ENCODE results near the gene PCDHGA2. TPM values are rescaled to one million over a fixed set of nuclear protein-coding genes. Genes with fewer than 3 reads are reported as not detected.

The PCDHGA2 gene
- 0.10 TPM for polyA plus RNA-seq (2013, experiment 1 of 2)
- 0.15 TPM for polyA plus RNA-seq (2013, experiment 2 of 2)

GRCh38 chr5:141338538-141339306, at the start of gene PCDHGA2:
Gene PCDHGA2, plus strand, starts transcription at chr5:141338760.
- H3K4ac ChIP-seq (ENCODE audit: low read depth in 1 of 2, low read length in 2 of 2), result no peak within 1 kb of the TSS
- no peak within 1 kb of the TSS for H3K18ac ChIP-seq (ENCODE audit: low read depth in 1 of 2, low read length in 2 of 2)
- no peak within 1 kb of the TSS for H4K8ac ChIP-seq (ENCODE audit: low read length)
- H3K14ac ChIP-seq (ENCODE audit: low read length in 2 of 2), result no peak within 1 kb of the TSS
- H2BK5ac ChIP-seq (ENCODE audit: low read depth, low read length, poor library complexity, severe bottlenecking), result no peak within 1 kb of the TSS
- no peak within 1 kb of the TSS for H2BK15ac ChIP-seq (ENCODE audit: low read depth, poor library complexity, severe bottlenecking)
- no peak within 1 kb of the TSS for H3K27ac ChIP-seq (ENCODE audit: low read length, poor library complexity, severe bottlenecking)
- peak within 1 kb of the TSS in 1 of 2 experiments; percentile 66 for H3K4me3 ChIP-seq (ENCODE audit: insufficient read depth in 1 of 2, low read depth in 1 of 2, low read length in 2 of 2)
- no peaks in the 10 kb centered on the region for H3K4me1 ChIP-seq (ENCODE audit: control insufficient read depth, insufficient read depth, low read depth, low read length)
- no peak within 1 kb of the TSS for H3K23ac ChIP-seq (ENCODE audit: low read length in 2 of 2)
- peak within 1 kb of the TSS; percentile 59 for H3K9ac ChIP-seq (ENCODE audit: low read length)
- 71% methylated on average over 27 of the region's 27 CpGs for WGBS
- no peak within 1 kb of the TSS for H2AFZ ChIP-seq (ENCODE audit: low read depth, low read length)
- H3K4me2 ChIP-seq (ENCODE audit: low read length, poor library complexity, severe bottlenecking), result no peak within 1 kb of the TSS
- no peaks in the 10 kb centered on the region for H3K36me3 ChIP-seq (ENCODE audit: control insufficient read depth in 1 of 2, insufficient read depth in 2 of 2, low read depth in 1 of 2, low read length in 2 of 2)
- no peak within 1 kb of the TSS for H2AK5ac ChIP-seq (ENCODE audit: low read length, severe bottlenecking)
- no peak within 1 kb of the TSS for H2BK120ac ChIP-seq (ENCODE audit: low read depth, low read length)
- DNase-seq, result no peak
- no peaks in the 10 kb centered on the region for H3K27me3 ChIP-seq (ENCODE audit: control insufficient read depth in 1 of 2, insufficient read depth in 1 of 2, low read length in 2 of 2)
- H2BK12ac ChIP-seq (ENCODE audit: low read length in 2 of 2), result no peak within 1 kb of the TSS
- H3K9me3 ChIP-seq (ENCODE audit: control insufficient read depth, low read length), result peaks cover 67% of the 10 kb centered on the region
- no peak within 1 kb of the TSS for H4K91ac ChIP-seq (ENCODE audit: low read length)
- H3K79me1 ChIP-seq (replicated peaks; ENCODE audit: low read length, poor library complexity, severe bottlenecking), result no peaks in the 10 kb centered on the region

GRCh38 chr5:141298376-141298775, 40.2 kb upstream of the PCDHGA2 start:
- peaks cover 84% of the 10 kb centered on the region for H3K9me3 ChIP-seq (ENCODE audit: control insufficient read depth, low read length)
- H4K91ac ChIP-seq (ENCODE audit: low read length), result no peak overlapping the region
- H2BK15ac ChIP-seq (ENCODE audit: low read depth, poor library complexity, severe bottlenecking), result no peak overlapping the region
- no peak overlapping the region for H3K27ac ChIP-seq (ENCODE audit: low read length, poor library complexity, severe bottlenecking)
- H3K36me3 ChIP-seq (ENCODE audit: control insufficient read depth in 1 of 2, insufficient read depth in 2 of 2, low read depth in 1 of 2, low read length in 2 of 2), result peaks cover 2% of the 10 kb centered on the region in 2 experiments
- WGBS, result 82% methylated on average over 4 of the region's 4 CpGs
- H2BK120ac ChIP-seq (ENCODE audit: low read depth, low read length), result no peak overlapping the region
- H2BK12ac ChIP-seq (ENCODE audit: low read length in 2 of 2), result no peak overlapping the region
- H2BK5ac ChIP-seq (ENCODE audit: low read depth, low read length, poor library complexity, severe bottlenecking), result no peak overlapping the region
- no peaks in the 10 kb centered on the region for H3K4me1 ChIP-seq (ENCODE audit: control insufficient read depth, insufficient read depth, low read depth, low read length)
- H3K9ac ChIP-seq (ENCODE audit: low read length), result no peak overlapping the region
- no peaks in the 10 kb centered on the region for H3K27me3 ChIP-seq (ENCODE audit: control insufficient read depth in 1 of 2, insufficient read depth in 1 of 2, low read length in 2 of 2)
- H3K79me1 ChIP-seq (replicated peaks; ENCODE audit: low read length, poor library complexity, severe bottlenecking), result peaks cover 15% of the 10 kb centered on the region
- no peak overlapping the region for H2AFZ ChIP-seq (ENCODE audit: low read depth, low read length)
- no peak overlapping the region for H3K4me3 ChIP-seq (ENCODE audit: insufficient read depth in 1 of 2, low read depth in 1 of 2, low read length in 2 of 2)
- DNase-seq, result no peak
- no peak overlapping the region for H2AK5ac ChIP-seq (ENCODE audit: low read length, severe bottlenecking)
- no peak overlapping the region for H3K14ac ChIP-seq (ENCODE audit: low read length in 2 of 2)
- no peak overlapping the region for H3K18ac ChIP-seq (ENCODE audit: low read depth in 1 of 2, low read length in 2 of 2)
- H3K23ac ChIP-seq (ENCODE audit: low read length in 2 of 2), result no peak overlapping the region
- no peak overlapping the region for H4K8ac ChIP-seq (ENCODE audit: low read length)
- H3K4me2 ChIP-seq (ENCODE audit: low read length, poor library complexity, severe bottlenecking), result no peak overlapping the region
- H3K4ac ChIP-seq (ENCODE audit: low read depth in 1 of 2, low read length in 2 of 2), result no peak overlapping the region

- no peak for DNase-seq
- Histone ChIP-seq H3K9ac (ENCODE audit: low read length) (no peak within 1 kb of the TSS), H3K4ac (ENCODE audit: low read depth in 1 of 2, low read length in 2 of 2) (no peak within 1 kb of the TSS), H2AFZ (ENCODE audit: low read depth, low read length) (no peak within 1 kb of the TSS), H4K91ac (ENCODE audit: low read length) (peak within 1 kb of the TSS; percentile 10), H3K4me1 (ENCODE audit: control insufficient read depth, insufficient read depth, low read depth, low read length) (no peaks in the 10 kb centered on the region), H3K4me2 (ENCODE audit: low read length, poor library complexity, severe bottlenecking) (no peak within 1 kb of the TSS), H2BK12ac (ENCODE audit: low read length in 2 of 2) (no peak within 1 kb of the TSS), H3K9me3 (ENCODE audit: control insufficient read depth, low read length) (peaks cover 87% of the 10 kb centered on the region), H3K23ac (ENCODE audit: low read length in 2 of 2) (no peak within 1 kb of the TSS), H4K8ac (ENCODE audit: low read length) (no peak within 1 kb of the TSS), H3K36me3 (ENCODE audit: control insufficient read depth in 1 of 2, insufficient read depth in 2 of 2, low read depth in 1 of 2, low read length in 2 of 2) (peaks cover 0 to 11% of the 10 kb centered on the region in 2 experiments), H3K79me1 (replicated peaks; ENCODE audit: low read length, poor library complexity, severe bottlenecking) (peaks cover 26% of the 10 kb centered on the region), H2BK15ac (ENCODE audit: low read depth, poor library complexity, severe bottlenecking) (no peak within 1 kb of the TSS), H2BK120ac (ENCODE audit: low read depth, low read length) (no peak within 1 kb of the TSS), H2AK5ac (ENCODE audit: low read length, severe bottlenecking) (no peak within 1 kb of the TSS), H3K14ac (ENCODE audit: low read length in 2 of 2) (no peak within 1 kb of the TSS), H3K27ac (ENCODE audit: low read length, poor library complexity, severe bottlenecking) (no peak within 1 kb of the TSS), H3K18ac (ENCODE audit: low read depth in 1 of 2, low read length in 2 of 2) (no peak within 1 kb of the TSS), H3K27me3 (ENCODE audit: control insufficient read depth in 1 of 2, insufficient read depth in 1 of 2, low read length in 2 of 2) (no peaks in the 10 kb centered on the region), H3K4me3 (ENCODE audit: insufficient read depth in 1 of 2, low read depth in 1 of 2, low read length in 2 of 2) (peak within 1 kb of the TSS; percentile 18 to 37), H2BK5ac (ENCODE audit: low read depth, low read length, poor library complexity, severe bottlenecking) (no peak within 1 kb of the TSS)
- 98% methylated on average over 36 of the region's 36 CpGs for WGBS
Observed at GRCh38 chr5:141303756-141304155, 34.8 kb upstream of the PCDHGA2 start, which contains the start of gene SLC25A2. Gene SLC25A2, minus strand, starts transcription at chr5:141304049. Its CDS starts 184 bp downstream, at chr5:141303865.

GRCh38 chr5:141306630-141307029, 31.9 kb upstream of the PCDHGA2 start:
- H3K27ac ChIP-seq (ENCODE audit: low read length, poor library complexity, severe bottlenecking), result no peak overlapping the region
- peaks cover 32% of the 10 kb centered on the region for H3K79me1 ChIP-seq (replicated peaks; ENCODE audit: low read length, poor library complexity, severe bottlenecking)
- H2BK120ac ChIP-seq (ENCODE audit: low read depth, low read length), result no peak overlapping the region
- H2AK5ac ChIP-seq (ENCODE audit: low read length, severe bottlenecking), result no peak overlapping the region
- H3K23ac ChIP-seq (ENCODE audit: low read length in 2 of 2), result no peak overlapping the region
- no peak overlapping the region for H3K4me2 ChIP-seq (ENCODE audit: low read length, poor library complexity, severe bottlenecking)
- no peak for DNase-seq
- no peak overlapping the region for H3K9ac ChIP-seq (ENCODE audit: low read length)
- H3K9me3 ChIP-seq (ENCODE audit: control insufficient read depth, low read length), result peaks cover 84% of the 10 kb centered on the region
- no peak overlapping the region for H3K14ac ChIP-seq (ENCODE audit: low read length in 2 of 2)
- H4K8ac ChIP-seq (ENCODE audit: low read length), result no peak overlapping the region
- no peak overlapping the region for H3K4ac ChIP-seq (ENCODE audit: low read depth in 1 of 2, low read length in 2 of 2)
- no peak overlapping the region for H2AFZ ChIP-seq (ENCODE audit: low read depth, low read length)
- no CpG with 5 or more reads among the region's 1 CpG for WGBS
- no peak overlapping the region for H4K91ac ChIP-seq (ENCODE audit: low read length)
- H2BK15ac ChIP-seq (ENCODE audit: low read depth, poor library complexity, severe bottlenecking), result no peak overlapping the region
- H2BK12ac ChIP-seq (ENCODE audit: low read length in 2 of 2), result no peak overlapping the region
- H3K18ac ChIP-seq (ENCODE audit: low read depth in 1 of 2, low read length in 2 of 2), result no peak overlapping the region
- H3K4me1 ChIP-seq (ENCODE audit: control insufficient read depth, insufficient read depth, low read depth, low read length), result no peaks in the 10 kb centered on the region
- H3K36me3 ChIP-seq (ENCODE audit: control insufficient read depth in 1 of 2, insufficient read depth in 2 of 2, low read depth in 1 of 2, low read length in 2 of 2), result peaks cover 3 to 11% of the 10 kb centered on the region in 2 experiments
- H3K4me3 ChIP-seq (ENCODE audit: insufficient read depth in 1 of 2, low read depth in 1 of 2, low read length in 2 of 2), result peak overlapping the region in 1 of 2 experiments; percentile 42
- H2BK5ac ChIP-seq (ENCODE audit: low read depth, low read length, poor library complexity, severe bottlenecking), result no peak overlapping the region
- no peaks in the 10 kb centered on the region for H3K27me3 ChIP-seq (ENCODE audit: control insufficient read depth in 1 of 2, insufficient read depth in 1 of 2, low read length in 2 of 2)

Measured in mesenchymal stem cell (in vitro differentiated cells and primary cell).